ENCODE data around the gene CTNND2.

Gene CTNND2

GRCh38 chr5:11289208-11289607, 615.0 kb downstream of the CTNND2 start:
- no peaks in the 10 kb centered on the region for H3K27me3 ChIP-seq (ENCODE audit: insufficient read depth, low read length, poor library complexity)
- no peak overlapping the region for H2AFZ ChIP-seq (ENCODE audit: low read depth, low read length)
- no peaks in the 10 kb centered on the region for H3K9me3 ChIP-seq (ENCODE audit: insufficient read depth, low read length, severe bottlenecking)

DNA sequence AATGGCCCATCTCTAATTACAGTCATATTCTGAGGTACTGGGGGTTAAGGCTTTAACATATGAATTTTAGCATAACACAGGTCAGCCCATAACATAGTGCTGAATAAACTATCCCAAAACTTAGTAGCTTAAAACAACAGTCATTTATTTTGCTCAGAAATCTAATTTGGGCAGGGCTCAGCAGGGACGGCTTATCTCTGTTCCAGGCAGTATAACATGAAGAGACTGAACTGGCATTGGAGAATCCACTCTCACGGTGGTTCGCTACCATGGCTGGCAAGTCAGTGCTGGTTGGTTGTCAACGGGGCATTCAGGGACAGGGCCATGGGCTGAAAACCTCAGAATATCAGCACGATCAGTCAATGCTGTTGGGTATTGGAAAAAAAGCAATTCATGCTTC, 622.4 kb downstream of the CTNND2 start:
- H2AFZ ChIP-seq (ENCODE audit: low read depth, low read length) = no peak overlapping the region
- no peak overlapping the region for H3K4me3 ChIP-seq (ENCODE audit: low read depth in 1 of 2, low read length in 2 of 2)
- no peaks in the 10 kb centered on the region for H3K27me3 ChIP-seq (ENCODE audit: insufficient read depth, low read length, poor library complexity)

More at GRCh38 chr5:11289208-11289607, 615.0 kb downstream of the CTNND2 start:
- Histone ChIP-seq H3K4me2 (ENCODE audit: insufficient read depth, low read length) (no peak overlapping the region), H3K9ac (ENCODE audit: low read depth, low read length) (no peak overlapping the region), H4K20me1 (ENCODE audit: insufficient read depth, low read length) (no peaks in the 10 kb centered on the region), H3K79me2 (ENCODE audit: insufficient read depth, low read length) (no peaks in the 10 kb centered on the region), H3K27ac (ENCODE audit: low read length) (no peak overlapping the region), H3K4me1 (ENCODE audit: insufficient read depth, low read length) (no peaks in the 10 kb centered on the region), H3K4me3 (ENCODE audit: low read depth in 1 of 2, low read length in 2 of 2) (no peak overlapping the region), H3K36me3 (ENCODE audit: insufficient read depth, low read length) (no peaks in the 10 kb centered on the region)
- TF ChIP-seq, protein P1, sequence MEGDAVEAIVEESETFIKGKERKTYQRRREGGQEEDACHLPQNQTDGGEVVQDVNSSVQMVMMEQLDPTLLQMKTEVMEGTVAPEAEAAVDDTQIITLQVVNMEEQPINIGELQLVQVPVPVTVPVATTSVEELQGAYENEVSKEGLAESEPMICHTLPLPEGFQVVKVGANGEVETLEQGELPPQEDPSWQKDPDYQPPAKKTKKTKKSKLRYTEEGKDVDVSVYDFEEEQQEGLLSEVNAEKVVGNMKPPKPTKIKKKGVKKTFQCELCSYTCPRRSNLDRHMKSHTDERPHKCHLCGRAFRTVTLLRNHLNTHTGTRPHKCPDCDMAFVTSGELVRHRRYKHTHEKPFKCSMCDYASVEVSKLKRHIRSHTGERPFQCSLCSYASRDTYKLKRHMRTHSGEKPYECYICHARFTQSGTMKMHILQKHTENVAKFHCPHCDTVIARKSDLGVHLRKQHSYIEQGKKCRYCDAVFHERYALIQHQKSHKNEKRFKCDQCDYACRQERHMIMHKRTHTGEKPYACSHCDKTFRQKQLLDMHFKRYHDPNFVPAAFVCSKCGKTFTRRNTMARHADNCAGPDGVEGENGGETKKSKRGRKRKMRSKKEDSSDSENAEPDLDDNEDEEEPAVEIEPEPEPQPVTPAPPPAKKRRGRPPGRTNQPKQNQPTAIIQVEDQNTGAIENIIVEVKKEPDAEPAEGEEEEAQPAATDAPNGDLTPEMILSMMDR (IDR thresholded peaks at IDR 0.05; ENCODE audit: borderline replicate concordance, extremely low read depth, low read length, poor library complexity, severe bottlenecking) = no peak
- TF ChIP-seq EZH2 (IDR thresholded peaks at IDR 0.05; ENCODE audit: borderline replicate concordance, low read depth, low read length, severe bottlenecking) = no peak
- DNase-seq (no peak), ATAC-seq (ENCODE audit: insufficient read depth, low read depth) (no peak)

DNA sequence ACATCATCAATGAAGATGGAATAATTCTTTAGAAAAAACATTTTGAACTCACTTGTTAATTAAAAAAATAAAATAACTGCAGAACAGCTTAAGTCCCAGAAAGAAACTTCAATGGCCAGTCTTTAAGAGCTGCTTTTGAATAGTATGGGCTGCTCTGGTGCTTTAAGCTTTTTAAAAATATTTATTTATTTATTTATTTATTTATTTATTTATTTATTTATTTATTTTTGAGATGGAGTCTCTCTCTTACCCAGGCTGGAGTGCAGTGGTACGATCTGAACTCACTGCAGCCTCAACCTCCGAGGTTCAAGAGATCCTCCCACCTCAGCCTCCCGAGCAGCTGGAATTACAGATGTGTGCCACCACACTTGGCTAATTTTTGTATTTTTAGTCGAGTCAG, 626.9 kb downstream of the CTNND2 start:
- Histone ChIP-seq H2AFZ (ENCODE audit: low read depth, low read length) (no peak overlapping the region), H3K4me2 (ENCODE audit: insufficient read depth, low read length) (no peak overlapping the region), H3K36me3 (ENCODE audit: insufficient read depth, low read length) (no peaks in the 10 kb centered on the region), H3K4me1 (ENCODE audit: insufficient read depth, low read length) (no peaks in the 10 kb centered on the region), H3K9me3 (ENCODE audit: insufficient read depth, low read length, severe bottlenecking) (peaks cover 2% of the 10 kb centered on the region), H3K79me2 (ENCODE audit: insufficient read depth, low read length) (no peaks in the 10 kb centered on the region), H3K9ac (ENCODE audit: low read depth, low read length) (no peak overlapping the region), H3K4me3 (ENCODE audit: low read depth in 1 of 2, low read length in 2 of 2) (no peak overlapping the region), H4K20me1 (ENCODE audit: insufficient read depth, low read length) (no peaks in the 10 kb centered on the region), H3K27ac (ENCODE audit: low read length) (no peak overlapping the region), H3K27me3 (ENCODE audit: insufficient read depth, low read length, poor library complexity) (no peaks in the 10 kb centered on the region)
- no peak for ATAC-seq (ENCODE audit: insufficient read depth, low read depth)
- TF ChIP-seq EZH2 (IDR thresholded peaks at IDR 0.05; ENCODE audit: borderline replicate concordance, low read depth, low read length, severe bottlenecking) = no peak
- TF ChIP-seq, protein P1 (IDR thresholded peaks at IDR 0.05; ENCODE audit: borderline replicate concordance, extremely low read depth, low read length, poor library complexity, severe bottlenecking) = no peak
- DNase-seq = no peak

More for the DNA sequence above, 622.4 kb downstream of the CTNND2 start:
- H3K9me3 ChIP-seq (ENCODE audit: insufficient read depth, low read length, severe bottlenecking) = peaks cover 2% of the 10 kb centered on the region
- no peak overlapping the region for H3K27ac ChIP-seq (ENCODE audit: low read length)
- no peak for TF ChIP-seq EZH2 (IDR thresholded peaks at IDR 0.05; ENCODE audit: borderline replicate concordance, low read depth, low read length, severe bottlenecking)
- TF ChIP-seq, protein P1 (IDR thresholded peaks at IDR 0.05; ENCODE audit: borderline replicate concordance, extremely low read depth, low read length, poor library complexity, severe bottlenecking) = no peak
- no peaks in the 10 kb centered on the region for H3K36me3 ChIP-seq (ENCODE audit: insufficient read depth, low read length)
- no peaks in the 10 kb centered on the region for H3K4me1 ChIP-seq (ENCODE audit: insufficient read depth, low read length)
- H3K9ac ChIP-seq (ENCODE audit: low read depth, low read length) = no peak overlapping the region
- no peaks in the 10 kb centered on the region for H4K20me1 ChIP-seq (ENCODE audit: insufficient read depth, low read length)
- H3K79me2 ChIP-seq (ENCODE audit: insufficient read depth, low read length) = no peaks in the 10 kb centered on the region
- ATAC-seq (ENCODE audit: insufficient read depth, low read depth) (no peak), DNase-seq (no peak)
- H3K4me2 ChIP-seq (ENCODE audit: insufficient read depth, low read length) = no peak overlapping the region

Data from DND-41 (cell line).